Measurements from ENCODE around the gene EIF2B2.
"Not testable (repeated sequence)": the region's sequence is repeated elsewhere in the genome, so short reads cannot be mapped to it uniquely, and the experiment has no call there.

The EIF2B2 gene

GRCh38 chr14:74988993-74989392 lies 13.7 kb upstream of the EIF2B2 start:
- DNase-seq (ENCODE audit: low read depth in 2 of 2, low spot score in 1 of 2), result no peak

GRCh38 chr14:74994182-74994581 lies 8.5 kb upstream of the EIF2B2 start:
- DNase-seq (ENCODE audit: low read depth in 2 of 2, low spot score in 1 of 2), result not testable (repeated sequence)

GRCh38 chr14:74995781-74996180 lies 6.9 kb upstream of the EIF2B2 start:
- DNase-seq (ENCODE audit: low read depth in 2 of 2, low spot score in 1 of 2), result not testable (repeated sequence)

GRCh38 chr14:75001261-75001660 lies 1.5 kb upstream of the EIF2B2 start:
- no peak for DNase-seq (ENCODE audit: low read depth in 2 of 2, low spot score in 1 of 2)

- no peak for DNase-seq (ENCODE audit: low read depth in 2 of 2, low spot score in 1 of 2)
Observed at GRCh38 chr14:75001899-75002298, 822 bp upstream of the EIF2B2 start.

- DNase-seq (ENCODE audit: low read depth in 2 of 2, low spot score in 1 of 2), result no peak
Observed at GRCh38 chr14:75003250-75004027, 718 bp downstream of the EIF2B2 start.

- no peak for DNase-seq (ENCODE audit: low read depth in 2 of 2, low spot score in 1 of 2)
Observed at GRCh38 chr14:75005357-75005756, 2.6 kb downstream of the EIF2B2 start.

GRCh38 chr14:75009176-75009575 lies 6.5 kb downstream of the EIF2B2 start:
- no peak for DNase-seq (ENCODE audit: low read depth in 2 of 2, low spot score in 1 of 2)

- DNase-seq (ENCODE audit: low read depth in 2 of 2, low spot score in 1 of 2), result no peak
Observed at GRCh38 chr14:75010472-75011093, 7.9 kb downstream of the EIF2B2 start.

- DNase-seq (ENCODE audit: low read depth in 2 of 2, low spot score in 1 of 2), result no peak
Observed at GRCh38 chr14:75011356-75011994, 8.8 kb downstream of the EIF2B2 start.

GRCh38 chr14:75013290-75013689 lies 10.6 kb downstream of the EIF2B2 start:
- no peak for DNase-seq (ENCODE audit: low read depth in 2 of 2, low spot score in 1 of 2)

GRCh38 chr14:75015496-75015895 lies 12.8 kb downstream of the EIF2B2 start:
- DNase-seq (ENCODE audit: low read depth in 2 of 2, low spot score in 1 of 2), result no peak

GRCh38 chr14:75016815-75017214 lies 14.1 kb downstream of the EIF2B2 start:
- no peak for DNase-seq (ENCODE audit: low read depth in 2 of 2, low spot score in 1 of 2)

- DNase-seq (ENCODE audit: low read depth in 2 of 2, low spot score in 1 of 2), result no peak
Observed at GRCh38 chr14:75018694-75019093, 16.0 kb downstream of the EIF2B2 start.

GRCh38 chr14:75022655-75023054 lies 19.9 kb downstream of the EIF2B2 start:
- DNase-seq (ENCODE audit: low read depth in 2 of 2, low spot score in 1 of 2), result no peak

- DNase-seq (ENCODE audit: low read depth in 2 of 2, low spot score in 1 of 2), result no peak
Observed at GRCh38 chr14:75023108-75023507, 20.4 kb downstream of the EIF2B2 start.

- no peak for DNase-seq (ENCODE audit: low read depth in 2 of 2, low spot score in 1 of 2)
Observed at GRCh38 chr14:75025082-75025481, 22.4 kb downstream of the EIF2B2 start.

- DNase-seq (ENCODE audit: low read depth in 2 of 2, low spot score in 1 of 2), result no peak
Observed at GRCh38 chr14:75025876-75026275, 23.2 kb downstream of the EIF2B2 start.

GRCh38 chr14:75030147-75030546 lies 27.4 kb downstream of the EIF2B2 start:
- DNase-seq (ENCODE audit: low read depth in 2 of 2, low spot score in 1 of 2), result no peak

- DNase-seq (ENCODE audit: low read depth in 2 of 2, low spot score in 1 of 2), result no peak
Observed at GRCh38 chr14:75032939-75033338, 30.2 kb downstream of the EIF2B2 start.

- no peak for DNase-seq (ENCODE audit: low read depth in 2 of 2, low spot score in 1 of 2)
Observed at GRCh38 chr14:75040507-75040906, 37.8 kb downstream of the EIF2B2 start.

- DNase-seq (ENCODE audit: low read depth in 2 of 2, low spot score in 1 of 2), result no peak
Observed at GRCh38 chr14:75040959-75041358, 38.2 kb downstream of the EIF2B2 start.

Measured in stimulated activated CD8-positive, alpha-beta memory T cell treated with anti-CD3 and anti-CD28 coated beads, Interleukin-4, amount 100 ng/mL, for 1 hour (primary cell).